Psoas muscle (tissue), 8 donors: ENCODE measurements around the gene DYNLT1. TPM values are rescaled to one million over a fixed set of nuclear protein-coding genes. Genes with fewer than 3 reads are reported as not detected.

ENCODE experiments used
- ATAC-seq, 4 donors: fragments of 200-7000 bp; cut with Tn5 transposase; one replicate each; pipeline ENCODE4 v1.9.1; 2020; ENCODE audit warnings: moderate library complexity in 3 of 4, mild to moderate bottlenecking in 2 of 4
- DNase-seq, 2 donors: peaks; one replicate each; pipeline ENCODE4 v3.0.0-alpha.2; 2020
- H3K27ac ChIP-seq: fragments of 200-600 bp; one replicate; pipeline ENCODE4 v1.8.0; 2022
- H3K27me3 ChIP-seq, 3 donors: fragments of 200-600 bp in 1 of 3; one replicate each; pipeline versions ENCODE4 v1.6.1 to v1.8.0; 2013 to 2022; ENCODE audit warnings: low read length in 2 of 3, mild to moderate bottlenecking in 2 of 3, moderate library complexity in 1 of 3; ENCODE audit not compliant: insufficient read depth in 3 of 3
- H3K36me3 ChIP-seq, 2 donors: fragments of 200-600 bp in 1 of 2; one replicate each; pipeline versions ENCODE4 v1.6.1 to v1.8.0; 2013 to 2022; ENCODE audit warnings: low read depth in 1 of 2, mild to moderate bottlenecking in 1 of 2, moderate library complexity in 1 of 2; ENCODE audit not compliant: insufficient read depth in 1 of 2
- H3K4me1 ChIP-seq: fragments of 200-600 bp; one replicate; pipeline ENCODE4 v1.8.0; 2022
- H3K4me3 ChIP-seq: fragments of 200-600 bp; one replicate; pipeline ENCODE4 v1.8.0; 2022; ENCODE audit warnings: mild to moderate bottlenecking
- H3K9me3 ChIP-seq: fragments of 200-600 bp; one replicate; pipeline ENCODE4 v1.8.0; 2022
- WGBS, 3 donors: extraction: QIAGEN DNeasy Blood & Tissue Kit; methylation state at CpG; one replicate each; pipeline versions ENCODE4 v1.1.6 to v1.1.7; 2013; 5-methylcytosine and 5-hydroxymethylcytosine counted together
- intact Hi-C, 2 donors: fragments of 100-400 bp; cut with DNase I; formaldehyde crosslinking; loops; one replicate each; pipeline versions ENCODE4 v1.11.0 to v1.14.2; 2022
- polyA plus RNA-seq, 3 donors: library from polyadenylated mRNA; stranded (reverse); fragments of 200-250 nt; gene quantifications; one replicate each; pipeline ENCODE4 v1.2.3, GENCODE V29; 2013
- total RNA-seq, 4 donors: library from RNA; stranded (reverse); fragmentation: NEBNext Ultra II Directional in 2 of 4; extraction: Animal tissue kit (Norgen Biotek cat#: 25700) in 2 of 4; gene quantifications; one replicate each; pipeline versions ENCODE4 v1.2.1 to v1.2.4, GENCODE V29; 2021 to 2023
- TF ChIP-seq, protein P1 (sequence below): fragments of 200-600 bp; IDR thresholded peaks from one replicate; pipeline ENCODE4 v1.8.0; 2022; ENCODE audit warnings: antibody characterized with exemption
- donor health status: healthy with polysubstance abuse.
- donor health status: DM: no; HTN: no; CAD: no; lungs with moderate emphysema.
- donor health status: Bipolar disorder and iron deficiency.
- donor health status: healthy.
- donor health status: DM: yes; HTN: yes; CAD: no.
- donor health status: DM: no; HTN: no; CAD: no.
- donor health status: DM: no; HTN: no; CAD: no.
- donor health status: DM: yes; HTN: yes; CAD: no.

The DYNLT1 gene
- total and polyA plus RNA-seq, 7 donors: 112 to 202 (median 146) TPM

DNA sequence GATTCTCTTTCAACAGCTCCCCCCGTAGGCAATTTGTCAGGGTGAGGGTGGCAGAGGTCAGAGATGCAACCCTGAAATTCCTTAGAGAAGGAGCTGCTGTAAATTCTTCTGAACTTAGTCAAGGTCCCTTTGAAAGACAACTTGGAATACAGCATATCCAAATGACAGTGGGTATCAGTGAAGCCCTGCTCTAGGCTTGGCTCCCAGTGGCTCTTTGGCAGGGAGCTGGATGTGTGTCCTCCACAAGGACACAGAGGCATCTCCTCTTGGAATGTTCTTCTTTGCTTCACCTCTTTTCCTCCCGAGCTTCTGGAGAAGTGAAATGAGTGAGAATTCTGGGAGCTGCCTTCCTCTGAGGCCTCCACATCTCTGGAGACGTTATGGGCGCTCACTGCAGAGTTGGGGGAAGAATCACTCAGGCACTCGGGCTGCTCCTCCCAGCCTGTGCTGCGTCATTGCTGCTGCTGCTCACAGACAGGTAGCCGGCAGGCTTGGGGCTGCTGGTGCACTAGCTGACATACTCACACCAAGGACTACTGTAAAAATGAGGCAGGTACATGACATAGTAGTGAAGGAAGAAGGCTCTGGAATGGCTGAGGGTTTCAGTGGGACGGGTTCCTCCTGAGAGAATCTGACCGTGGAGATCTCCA lies 34.1 kb downstream of the DYNLT1 start:
- no peak overlapping the region for H3K27ac ChIP-seq
- WGBS, 3 donors: 73 to 85% (median 82%) methylated on average over 9 of the region's 9 CpGs
- H3K4me3 ChIP-seq: no peak overlapping the region
- peaks cover 14 to 63% of the 10 kb centered on the region in 2 donors for H3K36me3 ChIP-seq
- TF ChIP-seq, protein P1, sequence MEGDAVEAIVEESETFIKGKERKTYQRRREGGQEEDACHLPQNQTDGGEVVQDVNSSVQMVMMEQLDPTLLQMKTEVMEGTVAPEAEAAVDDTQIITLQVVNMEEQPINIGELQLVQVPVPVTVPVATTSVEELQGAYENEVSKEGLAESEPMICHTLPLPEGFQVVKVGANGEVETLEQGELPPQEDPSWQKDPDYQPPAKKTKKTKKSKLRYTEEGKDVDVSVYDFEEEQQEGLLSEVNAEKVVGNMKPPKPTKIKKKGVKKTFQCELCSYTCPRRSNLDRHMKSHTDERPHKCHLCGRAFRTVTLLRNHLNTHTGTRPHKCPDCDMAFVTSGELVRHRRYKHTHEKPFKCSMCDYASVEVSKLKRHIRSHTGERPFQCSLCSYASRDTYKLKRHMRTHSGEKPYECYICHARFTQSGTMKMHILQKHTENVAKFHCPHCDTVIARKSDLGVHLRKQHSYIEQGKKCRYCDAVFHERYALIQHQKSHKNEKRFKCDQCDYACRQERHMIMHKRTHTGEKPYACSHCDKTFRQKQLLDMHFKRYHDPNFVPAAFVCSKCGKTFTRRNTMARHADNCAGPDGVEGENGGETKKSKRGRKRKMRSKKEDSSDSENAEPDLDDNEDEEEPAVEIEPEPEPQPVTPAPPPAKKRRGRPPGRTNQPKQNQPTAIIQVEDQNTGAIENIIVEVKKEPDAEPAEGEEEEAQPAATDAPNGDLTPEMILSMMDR: no peak
- ATAC-seq: no peak
- H3K9me3 ChIP-seq: no peaks in the 10 kb centered on the region
- H3K4me1 ChIP-seq: no peaks in the 10 kb centered on the region
- H3K27me3 ChIP-seq: no peaks in the 10 kb centered on the region
- DNase-seq: no peak
- intact Hi-C loops: no loop called here

DNA sequence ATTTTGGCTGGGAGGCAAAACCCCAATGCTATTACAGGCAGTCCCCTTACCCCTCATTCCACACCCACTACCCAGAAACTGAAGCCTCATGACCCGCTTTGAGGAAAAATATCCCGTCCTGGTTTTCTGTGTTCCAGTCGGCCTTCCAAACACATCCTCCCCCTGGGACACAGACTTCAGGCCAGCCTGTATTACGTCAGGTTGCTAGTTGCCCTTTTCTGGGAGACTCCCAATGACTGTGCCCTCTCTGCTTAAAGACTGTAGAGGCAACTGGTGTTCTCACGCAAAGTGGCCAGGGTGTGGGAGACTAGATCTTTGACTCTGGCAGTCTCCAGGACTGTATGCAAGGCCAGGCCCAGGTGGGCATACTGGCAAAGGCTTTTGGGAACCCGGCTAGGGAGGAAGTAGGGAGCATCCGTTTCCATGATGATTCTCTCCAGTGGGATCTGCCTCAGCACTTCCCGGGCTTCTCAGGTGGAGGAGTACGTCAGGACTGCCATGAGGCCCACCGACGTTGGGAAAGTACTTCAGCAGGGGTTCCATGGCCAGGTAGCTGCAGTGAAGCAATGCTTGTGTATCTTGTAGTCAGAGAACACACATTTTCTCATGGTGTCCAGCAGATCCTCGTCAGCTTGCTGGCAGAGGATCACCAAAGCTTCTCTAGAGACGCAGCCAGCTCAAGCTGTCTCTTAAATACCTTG lies 34.9 kb downstream of the DYNLT1 start:
- Histone ChIP-seq H3K9me3 (no peaks in the 10 kb centered on the region), H3K4me1 (no peaks in the 10 kb centered on the region), H3K4me3 (no peak overlapping the region), H3K27me3 (no peaks in the 10 kb centered on the region), H3K36me3 (peaks cover 14 to 60% of the 10 kb centered on the region in 2 donors), H3K27ac (no peak overlapping the region)
- DNase-seq (no peak), ATAC-seq (no peak)
- TF ChIP-seq, protein P1: no peak
- intact Hi-C loops: loop anchor here in 1 of 2 donors (5.0 kb wide), 1 partner anchor 387 kb away; no protein-coding TSS in a partner anchor
- WGBS, 3 donors: 85 to 94% (median 89%) methylated on average over 13 of the region's 13 CpGs

DNA sequence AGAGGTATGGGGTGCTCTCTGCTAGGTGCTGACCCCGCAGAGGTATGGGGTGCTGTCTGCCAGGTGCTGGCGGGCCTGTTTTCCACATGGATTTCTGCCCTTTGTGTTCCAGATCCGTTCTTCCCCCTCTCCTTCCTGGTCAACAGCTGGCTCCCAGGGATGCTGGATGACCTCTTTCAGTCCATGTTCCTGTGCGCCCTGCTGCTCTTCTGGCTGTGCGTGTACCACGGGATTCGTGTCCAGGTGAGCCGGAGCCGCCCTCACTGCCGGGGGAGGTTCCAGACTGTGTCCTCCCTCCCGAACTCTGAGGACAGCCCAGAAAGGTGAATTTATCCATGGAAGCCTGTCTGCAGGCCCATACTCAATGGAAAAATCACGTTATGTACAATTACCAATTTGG lies 36.3 kb downstream of the DYNLT1 start:
- TF ChIP-seq, protein P1: no peak
- Histone ChIP-seq H3K27ac (no peak overlapping the region), H3K4me1 (no peaks in the 10 kb centered on the region), H3K9me3 (no peaks in the 10 kb centered on the region), H3K4me3 (no peak overlapping the region), H3K36me3 (peaks cover 14 to 60% of the 10 kb centered on the region in 2 donors), H3K27me3 (no peaks in the 10 kb centered on the region)
- intact Hi-C loops: loop anchor here in 1 of 2 donors (5.0 kb wide), 1 partner anchor 386 kb away; no protein-coding TSS in a partner anchor
- ATAC-seq (no peak), DNase-seq (no peak)
- 88 to 94% (median 92%) methylated on average over 12 of the region's 12 CpGs for WGBS, 3 donors

DNA sequence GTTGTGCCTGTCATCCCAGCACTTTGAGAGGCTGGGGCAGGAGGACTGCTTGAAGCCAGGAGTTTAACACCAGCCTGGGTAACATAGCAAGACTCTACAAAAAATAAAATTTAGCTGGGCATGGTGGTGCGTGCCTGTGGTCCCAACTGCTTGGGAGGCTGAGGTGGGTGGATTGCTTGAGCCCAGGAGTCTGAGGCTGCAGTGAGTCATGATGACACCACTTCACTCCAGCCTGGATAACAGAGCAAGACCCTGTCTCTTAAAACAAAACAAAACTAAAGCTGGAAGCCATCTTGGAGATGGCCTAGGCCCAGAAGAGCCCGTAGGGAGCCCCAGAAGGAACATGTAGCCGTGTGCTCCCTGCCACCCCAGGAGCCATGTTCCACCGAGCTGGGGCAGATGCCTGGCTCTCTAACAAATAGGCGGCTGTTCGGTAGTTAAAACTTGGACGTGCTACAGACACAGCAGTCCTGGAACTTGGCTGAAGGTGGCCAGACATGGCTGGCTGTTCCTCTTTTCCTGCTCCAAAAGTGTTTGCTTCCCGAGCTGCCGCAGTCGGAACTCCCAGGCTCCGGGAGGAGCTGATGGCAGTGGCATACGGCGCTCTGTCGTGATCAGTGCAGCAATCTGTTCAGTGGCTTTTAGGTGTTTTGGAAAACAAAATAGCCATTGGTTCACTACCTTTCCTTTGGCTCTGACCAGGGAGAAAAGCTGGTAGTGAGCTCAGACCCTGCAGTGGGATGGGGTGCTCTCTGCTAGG lies 37.0 kb downstream of the DYNLT1 start:
- Histone ChIP-seq H3K9me3 (no peaks in the 10 kb centered on the region), H3K27me3 (no peaks in the 10 kb centered on the region), H3K4me3 (no peak overlapping the region), H3K4me1 (no peaks in the 10 kb centered on the region), H3K27ac (no peak overlapping the region), H3K36me3 (peaks cover 14 to 67% of the 10 kb centered on the region in 2 donors)
- TF ChIP-seq, protein P1: no peak
- DNase-seq (no peak), ATAC-seq (peak in 3 of 4 donors; percentile 28 to 51 (median 33))
- WGBS, 3 donors: 41 to 57% (median 47%) methylated on average over 14 of the region's 14 CpGs
- intact Hi-C loops: loop anchor here in 1 of 2 donors (5.0 kb wide), 1 partner anchor 385 kb away; no protein-coding TSS in a partner anchor
